GM12878 (cell line): Measurements from ENCODE around the gene MISP3. TPM values are rescaled to one million over a fixed set of nuclear protein-coding genes. Genes with fewer than 3 reads are reported as not detected.

Source experiments
- ATAC-seq: fragments of 200-7000 bp; cut with Tn5 transposase; 3 replicates; pipeline ENCODE4 v1.9.1; 2020; ENCODE audit warnings: mild to moderate bottlenecking, moderate library complexity
- BruUV-seq: library from RNA; stranded (reverse); fragments of 400-500 nt; replicated peaks from 2 replicates; lab custom pipeline; 2021; lab: Mats Ljungman, UMichigan
- CTCF ChIA-PET: fragments of 300-600 bp; sonication (Branson Sonifier 250); formaldehyde crosslinking; extraction: SDS; loops from one replicate; lab custom pipeline; 2021; ENCODE audit warnings: inconsistent platforms; lab: Yijun Ruan, JAX
- POLR2A ChIA-PET: fragments of 350-600 bp; formaldehyde crosslinking; extraction: SDS; loops from one replicate; lab custom pipeline; 2021; ENCODE audit warnings: inconsistent platforms; lab: Charles Lee
- RAD21 ChIA-PET: fragments of 300-600 bp; sonication (Branson Sonifier 250); formaldehyde crosslinking; loops from one replicate; lab custom pipeline; 2023; ENCODE audit warnings: antibody characterized with exemption; ENCODE audit not compliant: unreplicated experiment; lab: Charles Lee
- SMC1A ChIA-PET: fragments of 300-600 bp; sonication (Branson Sonifier 250); formaldehyde crosslinking; loops from one replicate; lab custom pipeline; 2023; ENCODE audit not compliant: unreplicated experiment, uncharacterized antibody; lab: Charles Lee
- DNase-seq: peaks from one replicate; pipeline ENCODE4 v3.0.0-alpha.2; 2011; ENCODE audit warnings: low read depth, low spot score
- FAIRE-seq: peaks from 3 replicates; lab custom pipeline; 2011; peaks lifted over from hg19 to GRCh38; lab: Jason Lieb, UNC
- H2AFZ ChIP-seq: 2 replicates; pipeline ENCODE4 v1.6.0; 2011; ENCODE audit warnings: low read depth, low read length, control low read depth; ENCODE audit not compliant: control insufficient read depth
- H3K27ac ChIP-seq: 2 replicates; pipeline ENCODE4 v1.5.1; 2011; ENCODE audit warnings: control low read depth; ENCODE audit not compliant: control insufficient read depth, insufficient read depth
- H3K27me3 ChIP-seq, 2 experiments: replicated peaks in 1 of 2; 2 replicates each; pipeline versions ENCODE4 v1.6.0 to v1.6.1; 2011; ENCODE audit warnings: low read length in 1 of 2; ENCODE audit not compliant: control insufficient read depth in 2 of 2, insufficient read depth in 2 of 2
- H3K36me3 ChIP-seq, 2 experiments: 2 replicates each; pipeline ENCODE4 v1.5.1; 2011; ENCODE audit warnings: low read length in 1 of 2; ENCODE audit not compliant: control insufficient read depth in 2 of 2, insufficient read depth in 2 of 2
- H3K4me1 ChIP-seq: 2 replicates; pipeline ENCODE4 v1.6.1; 2011; ENCODE audit warnings: mild to moderate bottlenecking, low read length, moderate library complexity, mixed read lengths; ENCODE audit not compliant: control insufficient read depth, insufficient read depth
- H3K4me2 ChIP-seq: 2 replicates; pipeline ENCODE4 v1.6.0; 2011; ENCODE audit warnings: control low read depth; ENCODE audit not compliant: control insufficient read depth, insufficient read depth
- H3K4me3 ChIP-seq: fragments of 200-600 bp; sonication (generic); 2 replicates; pipeline ENCODE4 v1.5.1; 2016
- H3K79me2 ChIP-seq: 2 replicates; pipeline ENCODE4 v1.6.0; 2011; ENCODE audit warnings: low read length; ENCODE audit not compliant: control insufficient read depth, insufficient read depth
- H3K9ac ChIP-seq: 2 replicates; pipeline ENCODE4 v1.8.0; 2011; ENCODE audit warnings: low read length, control low read depth, mixed read lengths; ENCODE audit not compliant: control insufficient read depth, insufficient read depth
- H3K9me3 ChIP-seq: replicated peaks from 3 replicates; pipeline ENCODE4 v1.5.1; 2011; ENCODE audit warnings: mild to moderate bottlenecking, low read length; ENCODE audit not compliant: control insufficient read depth, insufficient read depth
- H4K20me1 ChIP-seq: 2 replicates; pipeline ENCODE4 v1.6.0; 2011; ENCODE audit not compliant: control insufficient read depth, insufficient read depth
- BHLHE40 ChIP-seq, 2 experiments: fragments of 450-650 bp in 1 of 2; IDR thresholded peaks; 2 replicates each; pipeline ENCODE4 v1.6.1; 2011 to 2017; ENCODE audit warnings: low read depth in 2 of 2, borderline replicate concordance in 1 of 2, improper control_type of control experiment in 1 of 2, low read length in 1 of 2, mild to moderate bottlenecking in 1 of 2
- CREM ChIP-seq: IDR thresholded peaks from 2 replicates; pipeline ENCODE4 v1.6.1; 2014; ENCODE audit warnings: antibody characterized with exemption, low read depth
- NR2C2 ChIP-seq: IDR thresholded peaks from 2 replicates; pipeline ENCODE4 v1.6.1; 2011; ENCODE audit warnings: borderline replicate concordance, low read depth; ENCODE audit not compliant: control insufficient read depth, insufficient read length
- RAD21 ChIP-seq: IDR thresholded peaks from 2 replicates; pipeline ENCODE4 v1.6.1; 2011; ENCODE audit warnings: mild to moderate bottlenecking, low read depth, low read length, moderate library complexity; ENCODE audit not compliant: insufficient read depth
- SMAD5 ChIP-seq: IDR thresholded peaks from 2 replicates; pipeline ENCODE4 v1.6.1; 2016; ENCODE audit warnings: antibody characterized with exemption, low read depth
- SUZ12 ChIP-seq: fragments of 200-600 bp; sonication (generic); IDR thresholded peaks from one replicate; pipeline ENCODE4 v1.6.1; 2018; ENCODE audit warnings: antibody characterized with exemption, mild to moderate bottlenecking; ENCODE audit not compliant: unreplicated experiment
- WRNIP1 ChIP-seq: IDR thresholded peaks from 2 replicates; pipeline ENCODE4 v1.6.1; 2011; ENCODE audit warnings: low read depth, low read length, improper control_type of control experiment, borderline replicate concordance
- WGBS: methylation state at CpG from one replicate; pipeline ENCODE4 v1.1.6; 2016; ENCODE audit warnings: low lambda C conversion rate; ENCODE audit not compliant: insufficient replicate concordance, insufficient coverage; ENCODE audit errors: missing lambda C conversion rate; 5-methylcytosine and 5-hydroxymethylcytosine counted together
- in situ Hi-C: fragments of 300-500 bp; cut with MboI; formaldehyde crosslinking; loops from 9 replicates; pipeline ENCODE4 v1.14.3; 2018; ENCODE audit warnings: mixed read lengths
- intact Hi-C: fragments of 100-400 bp; cut with micrococcal nuclease; formaldehyde crosslinking; loops from one replicate; pipeline ENCODE4 v1.14.2; 2022; ENCODE audit not compliant: unreplicated experiment
- polyA plus RNA-seq, 11 experiments: library from polyadenylated mRNA; depleted of rRNA in 4 of 11; unstranded in 6 of 11; stranded (reverse) in 5 of 11; fragments of >200 nt; fragmentation: Nextera tagmentation in 4 of 11; fragmentation: Illumina TruSeq in 1 of 11; extraction: Ambion mirVana in 4 of 11; extraction: Trizol in 1 of 11; gene quantifications; 1 replicate in 1 of 11; 2 replicates in 10 of 11; pipeline versions ENCODE4 v1.2.1 to v1.2.3, GENCODE V29; 2011 to 2016; ENCODE audit warnings: inconsistent platforms in 2 of 11, missing spikeins in 2 of 11, low read depth in 1 of 11
- total RNA-seq, 4 experiments: library from RNA; depleted of rRNA in 3 of 4; stranded (reverse); fragments of >200 nt in 3 of 4; fragmentation: Illumina TruSeq in 1 of 4; extraction: Trizol in 1 of 4; gene quantifications; 2 replicates each; pipeline versions ENCODE4 v1.2.1 to v1.2.3, GENCODE V29; 2013 to 2021
- TF ChIP-seq, protein P1 (sequence below): fragments of 450-650 bp; IDR thresholded peaks from 2 replicates; pipeline ENCODE4 v1.6.1; 2017; ENCODE audit warnings: mild to moderate bottlenecking, moderate library complexity
- TF ChIP-seq, protein P2 (sequence below): fragments of 450-650 bp; IDR thresholded peaks from 2 replicates; pipeline ENCODE4 v1.6.1; 2017; ENCODE audit warnings: low read depth, mild to moderate bottlenecking, moderate library complexity
- TF ChIP-seq, protein P3 (sequence below): fragments of 150-350 bp; IDR thresholded peaks from 2 replicates; pipeline ENCODE4 v1.6.1; 2014; ENCODE audit warnings: mild to moderate bottlenecking, low read depth, low read length
- TF ChIP-seq, protein P4 (sequence below): IDR thresholded peaks from 2 replicates; pipeline ENCODE4 v1.6.1; 2011; ENCODE audit warnings: mild to moderate bottlenecking, low read depth, low read length, moderate library complexity; ENCODE audit not compliant: insufficient replicate concordance

The MISP3 gene
- total and polyA plus RNA-seq, 10 of the 15 experiments (the other 5 are each of a cell fraction or from before 2014, with no cell fraction given) = 0.07 to 1.4 (median 0.64) TPM

DNA sequence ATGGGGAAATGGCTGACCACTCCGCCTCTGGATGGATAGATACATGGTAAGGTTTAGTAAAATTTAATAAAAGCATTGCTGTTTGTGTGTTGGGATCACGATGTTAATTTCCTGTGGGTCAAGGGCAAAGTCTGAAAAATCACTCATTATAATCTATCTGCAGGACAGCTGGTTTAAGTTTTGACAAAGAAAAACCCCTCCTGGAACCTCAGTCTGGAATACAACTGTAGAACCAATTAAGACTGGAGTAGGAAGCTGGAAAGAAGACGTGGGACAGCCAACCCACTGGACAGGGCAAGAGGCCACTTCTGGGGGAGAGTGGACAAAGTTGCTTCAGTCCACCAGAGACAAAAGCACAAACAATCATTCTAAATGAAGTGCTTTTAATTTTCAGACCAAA lies 46.6 kb downstream of the MISP3 start (continued):
- no peak for TF ChIP-seq BHLHE40 (IDR thresholded peaks at IDR 0.05; ENCODE audit: borderline replicate concordance in 1 of 2, low read depth in 2 of 2, low read length in 1 of 2)

DNA sequence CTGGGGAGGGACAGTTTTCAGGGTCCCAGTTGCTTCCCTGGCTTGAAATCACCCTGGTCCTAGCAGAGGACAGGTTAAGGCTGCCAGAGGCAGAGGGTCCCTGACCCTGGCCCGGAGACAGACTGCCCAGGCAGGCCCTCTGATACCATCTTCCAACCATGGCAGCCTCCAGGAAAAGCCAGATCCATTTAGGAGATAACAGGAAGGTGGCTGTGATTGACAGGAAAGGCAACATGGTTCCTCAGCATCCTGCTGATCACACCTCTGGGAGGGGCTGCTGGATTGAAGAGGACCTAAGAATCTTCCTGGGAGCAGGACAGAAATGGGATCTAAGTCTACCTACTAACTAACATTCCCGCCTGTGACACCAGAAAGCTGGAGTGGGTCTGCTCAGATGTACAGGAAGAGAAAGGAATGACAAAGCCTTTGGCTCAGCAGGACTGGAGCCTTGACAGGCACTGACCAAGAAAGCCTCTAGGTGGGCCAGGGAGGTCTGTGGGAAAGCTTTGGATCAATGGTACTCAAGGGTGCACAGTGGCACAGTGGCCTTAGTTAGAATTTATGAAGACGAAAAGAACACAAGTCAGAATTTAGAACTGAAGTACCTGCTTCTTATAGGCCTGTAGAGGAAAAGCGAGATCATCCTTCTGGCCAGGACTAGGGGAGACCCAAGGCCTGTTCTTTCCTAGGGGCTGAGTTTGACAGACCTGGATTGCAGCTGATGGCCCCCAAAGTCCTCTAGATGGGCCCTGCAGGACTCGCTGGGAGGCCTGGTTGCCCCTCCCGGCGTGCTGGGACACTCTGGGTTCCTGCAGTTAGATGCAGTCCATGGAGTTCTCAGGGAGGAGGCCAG lies 47.3 kb downstream of the MISP3 start:
- H3K4me3 ChIP-seq = no peak overlapping the region
- no peak overlapping the region for H3K9ac ChIP-seq
- BruUV-seq = no TSS peak
- SMC1A ChIA-PET = no interaction called here
- intact Hi-C loops (loop anchor here (5.0 kb wide), 1 partner anchor 38 kb away; no protein-coding TSS in a partner anchor), in situ Hi-C loops (no loop called here)
- peaks cover 0 to 2% of the 10 kb centered on the region in 2 experiments; a peak in 2 of 4 replicates for H3K36me3 ChIP-seq
- over 99% methylated on average over 7 of the region's 7 CpGs for WGBS
- peaks cover 16% of the 10 kb centered on the region for H3K4me1 ChIP-seq
- no peaks in the 10 kb centered on the region for H3K27me3 ChIP-seq
- RAD21 ChIA-PET = no interaction called here
- no peak for FAIRE-seq
- CTCF ChIA-PET = interaction anchor here (0.9 to 2.4 kb wide), 2 partner anchors 17 to 217 kb away, joined by 3 to 10 read pairs; partner anchors contain the start of gene ASF1B
- no peak overlapping the region for H2AFZ ChIP-seq
- H3K27ac ChIP-seq = no peak overlapping the region
- H3K4me2 ChIP-seq = no peak overlapping the region
- no peak for DNase-seq
- POLR2A ChIA-PET = no interaction called here
- no peak for ATAC-seq
- H3K9me3 ChIP-seq = no peaks in the 10 kb centered on the region
- H4K20me1 ChIP-seq = no peaks in the 10 kb centered on the region
- peaks cover 8% of the 10 kb centered on the region for H3K79me2 ChIP-seq
- TF ChIP-seq SMAD5 (no peak), SUZ12 (no peak), RAD21 (no peak), CREM (no peak), NR2C2 (no peak), WRNIP1 (no peak)
- TF ChIP-seq, protein P1, sequence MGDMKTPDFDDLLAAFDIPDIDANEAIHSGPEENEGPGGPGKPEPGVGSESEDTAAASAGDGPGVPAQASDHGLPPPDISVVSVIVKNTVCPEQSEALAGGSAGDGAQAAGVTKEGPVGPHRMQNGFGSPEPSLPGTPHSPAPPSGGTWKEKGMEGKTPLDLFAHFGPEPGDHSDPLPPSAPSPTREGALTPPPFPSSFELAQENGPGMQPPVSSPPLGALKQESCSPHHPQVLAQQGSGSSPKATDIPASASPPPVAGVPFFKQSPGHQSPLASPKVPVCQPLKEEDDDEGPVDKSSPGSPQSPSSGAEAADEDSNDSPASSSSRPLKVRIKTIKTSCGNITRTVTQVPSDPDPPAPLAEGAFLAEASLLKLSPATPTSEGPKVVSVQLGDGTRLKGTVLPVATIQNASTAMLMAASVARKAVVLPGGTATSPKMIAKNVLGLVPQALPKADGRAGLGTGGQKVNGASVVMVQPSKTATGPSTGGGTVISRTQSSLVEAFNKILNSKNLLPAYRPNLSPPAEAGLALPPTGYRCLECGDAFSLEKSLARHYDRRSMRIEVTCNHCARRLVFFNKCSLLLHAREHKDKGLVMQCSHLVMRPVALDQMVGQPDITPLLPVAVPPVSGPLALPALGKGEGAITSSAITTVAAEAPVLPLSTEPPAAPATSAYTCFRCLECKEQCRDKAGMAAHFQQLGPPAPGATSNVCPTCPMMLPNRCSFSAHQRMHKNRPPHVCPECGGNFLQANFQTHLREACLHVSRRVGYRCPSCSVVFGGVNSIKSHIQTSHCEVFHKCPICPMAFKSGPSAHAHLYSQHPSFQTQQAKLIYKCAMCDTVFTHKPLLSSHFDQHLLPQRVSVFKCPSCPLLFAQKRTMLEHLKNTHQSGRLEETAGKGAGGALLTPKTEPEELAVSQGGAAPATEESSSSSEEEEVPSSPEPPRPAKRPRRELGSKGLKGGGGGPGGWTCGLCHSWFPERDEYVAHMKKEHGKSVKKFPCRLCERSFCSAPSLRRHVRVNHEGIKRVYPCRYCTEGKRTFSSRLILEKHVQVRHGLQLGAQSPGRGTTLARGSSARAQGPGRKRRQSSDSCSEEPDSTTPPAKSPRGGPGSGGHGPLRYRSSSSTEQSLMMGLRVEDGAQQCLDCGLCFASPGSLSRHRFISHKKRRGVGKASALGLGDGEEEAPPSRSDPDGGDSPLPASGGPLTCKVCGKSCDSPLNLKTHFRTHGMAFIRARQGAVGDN = no peak
- TF ChIP-seq, protein P2, sequence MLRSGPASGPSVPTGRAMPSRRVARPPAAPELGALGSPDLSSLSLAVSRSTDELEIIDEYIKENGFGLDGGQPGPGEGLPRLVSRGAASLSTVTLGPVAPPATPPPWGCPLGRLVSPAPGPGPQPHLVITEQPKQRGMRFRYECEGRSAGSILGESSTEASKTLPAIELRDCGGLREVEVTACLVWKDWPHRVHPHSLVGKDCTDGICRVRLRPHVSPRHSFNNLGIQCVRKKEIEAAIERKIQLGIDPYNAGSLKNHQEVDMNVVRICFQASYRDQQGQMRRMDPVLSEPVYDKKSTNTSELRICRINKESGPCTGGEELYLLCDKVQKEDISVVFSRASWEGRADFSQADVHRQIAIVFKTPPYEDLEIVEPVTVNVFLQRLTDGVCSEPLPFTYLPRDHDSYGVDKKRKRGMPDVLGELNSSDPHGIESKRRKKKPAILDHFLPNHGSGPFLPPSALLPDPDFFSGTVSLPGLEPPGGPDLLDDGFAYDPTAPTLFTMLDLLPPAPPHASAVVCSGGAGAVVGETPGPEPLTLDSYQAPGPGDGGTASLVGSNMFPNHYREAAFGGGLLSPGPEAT = no peak
- TF ChIP-seq, protein P3, sequence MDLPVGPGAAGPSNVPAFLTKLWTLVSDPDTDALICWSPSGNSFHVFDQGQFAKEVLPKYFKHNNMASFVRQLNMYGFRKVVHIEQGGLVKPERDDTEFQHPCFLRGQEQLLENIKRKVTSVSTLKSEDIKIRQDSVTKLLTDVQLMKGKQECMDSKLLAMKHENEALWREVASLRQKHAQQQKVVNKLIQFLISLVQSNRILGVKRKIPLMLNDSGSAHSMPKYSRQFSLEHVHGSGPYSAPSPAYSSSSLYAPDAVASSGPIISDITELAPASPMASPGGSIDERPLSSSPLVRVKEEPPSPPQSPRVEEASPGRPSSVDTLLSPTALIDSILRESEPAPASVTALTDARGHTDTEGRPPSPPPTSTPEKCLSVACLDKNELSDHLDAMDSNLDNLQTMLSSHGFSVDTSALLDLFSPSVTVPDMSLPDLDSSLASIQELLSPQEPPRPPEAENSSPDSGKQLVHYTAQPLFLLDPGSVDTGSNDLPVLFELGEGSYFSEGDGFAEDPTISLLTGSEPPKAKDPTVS = no peak
- TF ChIP-seq, protein P4, sequence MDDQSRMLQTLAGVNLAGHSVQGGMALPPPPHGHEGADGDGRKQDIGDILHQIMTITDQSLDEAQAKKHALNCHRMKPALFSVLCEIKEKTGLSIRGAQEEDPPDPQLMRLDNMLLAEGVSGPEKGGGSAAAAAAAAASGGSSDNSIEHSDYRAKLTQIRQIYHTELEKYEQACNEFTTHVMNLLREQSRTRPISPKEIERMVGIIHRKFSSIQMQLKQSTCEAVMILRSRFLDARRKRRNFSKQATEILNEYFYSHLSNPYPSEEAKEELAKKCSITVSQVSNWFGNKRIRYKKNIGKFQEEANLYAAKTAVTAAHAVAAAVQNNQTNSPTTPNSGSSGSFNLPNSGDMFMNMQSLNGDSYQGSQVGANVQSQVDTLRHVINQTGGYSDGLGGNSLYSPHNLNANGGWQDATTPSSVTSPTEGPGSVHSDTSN = no peak
